Astrocyte (in vitro differentiated cells and primary cell): Measurements from ENCODE around the gene ARHGEF3. TPM values are rescaled to one million over a fixed set of nuclear protein-coding genes. Genes with fewer than 3 reads are reported as not detected.

Source experiments
- DNase-seq: peaks from one replicate; pipeline ENCODE4 v3.0.0-alpha.2; 2010; ENCODE audit warnings: low read depth
- FAIRE-seq: peaks from 2 replicates; lab custom pipeline; 2011; peaks lifted over from hg19 to GRCh38; lab: Jason Lieb, UNC
- H2AFZ ChIP-seq: 2 replicates; pipeline ENCODE4 v1.6.0; 2012; ENCODE audit warnings: low read depth, low read length, inconsistent platforms
- H3K27ac ChIP-seq: 2 replicates; pipeline ENCODE4 v1.5.1; 2011; ENCODE audit warnings: low read depth, low read length, inconsistent platforms
- H3K27me3 ChIP-seq: 2 replicates; pipeline ENCODE4 v1.6.0; 2011; ENCODE audit warnings: low read length, inconsistent platforms; ENCODE audit not compliant: insufficient read depth
- H3K36me3 ChIP-seq: 2 replicates; pipeline ENCODE4 v1.5.1; 2011; ENCODE audit warnings: low read length, inconsistent platforms; ENCODE audit not compliant: insufficient read depth
- H3K4me1 ChIP-seq: 2 replicates; pipeline ENCODE4 v1.5.1; 2011; ENCODE audit warnings: low read length, inconsistent platforms; ENCODE audit not compliant: insufficient read depth
- H3K4me2 ChIP-seq: 2 replicates; pipeline ENCODE4 v1.6.0; 2012; ENCODE audit warnings: low read length, inconsistent platforms
- H3K4me3 ChIP-seq: 2 replicates; pipeline ENCODE4 v1.5.1; 2011; ENCODE audit warnings: low read depth, mild to moderate bottlenecking, low read length, inconsistent platforms; ENCODE audit not compliant: insufficient read depth
- H3K79me2 ChIP-seq: 2 replicates; pipeline ENCODE4 v1.6.0; 2012; ENCODE audit warnings: mild to moderate bottlenecking, low read length, inconsistent platforms; ENCODE audit not compliant: insufficient read depth
- H3K9ac ChIP-seq: 2 replicates; pipeline ENCODE4 v1.6.0; 2012; ENCODE audit warnings: mild to moderate bottlenecking, low read length, inconsistent platforms
- H3K9me3 ChIP-seq: 2 replicates; pipeline ENCODE4 v1.5.1; 2012; ENCODE audit warnings: low read depth, mild to moderate bottlenecking, low read length, inconsistent platforms; ENCODE audit not compliant: insufficient read depth
- H4K20me1 ChIP-seq: 2 replicates; pipeline ENCODE4 v1.6.0; 2012; ENCODE audit warnings: low read length, inconsistent platforms; ENCODE audit not compliant: insufficient read depth
- H3K27ac Mint-ChIP-seq: one replicate; pipeline ENCODE4 v1.8.0; 2021; ENCODE audit warnings: mild to moderate bottlenecking, mixed read lengths; ENCODE audit not compliant: unreplicated experiment
- H3K27me3 Mint-ChIP-seq: one replicate; pipeline ENCODE4 v1.8.0; 2021; ENCODE audit warnings: low read depth, mixed read lengths; ENCODE audit not compliant: unreplicated experiment
- H3K36me3 Mint-ChIP-seq: one replicate; pipeline ENCODE4 v1.8.0; 2021; ENCODE audit warnings: low read depth, mixed read lengths; ENCODE audit not compliant: unreplicated experiment
- H3K4me1 Mint-ChIP-seq: one replicate; pipeline ENCODE4 v1.8.0; 2021; ENCODE audit warnings: low read depth, mixed read lengths; ENCODE audit not compliant: unreplicated experiment
- H3K4me3 Mint-ChIP-seq: one replicate; pipeline ENCODE4 v1.8.0; 2021; ENCODE audit warnings: mild to moderate bottlenecking, moderate library complexity, mixed read lengths; ENCODE audit not compliant: unreplicated experiment
- H3K9me3 Mint-ChIP-seq: one replicate; pipeline ENCODE4 v1.8.0; 2021; ENCODE audit warnings: mild to moderate bottlenecking, mixed read lengths; ENCODE audit not compliant: unreplicated experiment
- CTCF ChIP-seq: IDR thresholded peaks from 2 replicates; pipeline ENCODE4 v1.5.1; 2011; ENCODE audit warnings: low read depth, mild to moderate bottlenecking, inconsistent platforms, low read length, moderate library complexity; ENCODE audit not compliant: insufficient read depth
- EZH2 ChIP-seq: IDR thresholded peaks from 2 replicates; pipeline ENCODE4 v1.6.1; 2012; ENCODE audit warnings: mild to moderate bottlenecking, low read length, inconsistent platforms; ENCODE audit not compliant: insufficient read depth
- total RNA-seq: library from RNA; stranded (reverse); gene quantifications from 2 replicates; pipeline ENCODE4 v1.2.1, GENCODE V29; 2021

The ARHGEF3 gene
- total RNA-seq, 1 donor from 2014 or later: 14.9 TPM

DNA sequence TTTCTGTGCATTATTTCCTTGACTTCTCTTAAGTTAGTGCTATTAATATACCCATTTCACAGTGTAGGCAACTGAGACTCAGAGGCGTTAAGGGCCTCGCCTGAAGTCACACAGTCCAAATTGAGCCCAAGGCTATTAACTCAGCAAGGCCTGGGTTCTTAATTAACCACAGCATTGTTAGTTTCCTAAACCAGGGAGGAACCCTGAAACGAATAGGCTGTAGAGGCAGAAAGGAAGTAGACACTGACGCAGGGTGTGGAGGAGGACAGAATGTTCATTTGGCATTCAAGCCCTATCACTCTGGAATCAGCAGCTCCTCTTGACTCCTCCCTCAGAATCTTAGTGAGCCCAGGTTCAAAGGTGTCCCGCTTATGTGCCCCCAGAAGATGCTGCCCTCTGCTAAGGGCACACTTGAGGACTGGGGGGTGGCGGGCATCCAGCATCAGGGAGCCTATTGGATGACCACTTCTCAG, 13.9 kb downstream of the ARHGEF3 start:
- DNase-seq (no peak), FAIRE-seq (no peak)
- Histone ChIP-seq H3K79me2 (peaks cover 2% of the 10 kb centered on the region), H3K4me2 (no peak overlapping the region), H3K36me3 (no peaks in the 10 kb centered on the region), H3K27me3 (no peaks in the 10 kb centered on the region), H3K27ac (no peak overlapping the region), H2AFZ (no peak overlapping the region), H4K20me1 (peaks cover 6% of the 10 kb centered on the region), H3K9ac (no peak overlapping the region), H3K4me1 (peaks cover 16% of the 10 kb centered on the region), H3K9me3 (no peaks in the 10 kb centered on the region), H3K4me3 (no peak overlapping the region)
- no peaks in the 10 kb centered on the region for H3K9me3 Mint-ChIP-seq
- no peaks in the 10 kb centered on the region for H3K27me3 Mint-ChIP-seq
- TF ChIP-seq EZH2 (no peak), CTCF (no peak)
- H3K4me3 Mint-ChIP-seq: no peak overlapping the region
- H3K36me3 Mint-ChIP-seq: peaks cover 2% of the 10 kb centered on the region
- H3K27ac Mint-ChIP-seq: no peak overlapping the region
- peaks cover 18% of the 10 kb centered on the region for H3K4me1 Mint-ChIP-seq

- Mint-ChIP-seq H3K27ac (no peak overlapping the region), H3K36me3 (peaks cover 2% of the 10 kb centered on the region), H3K9me3 (no peaks in the 10 kb centered on the region), H3K4me3 (no peak overlapping the region), H3K27me3 (no peaks in the 10 kb centered on the region), H3K4me1 (peaks cover 19% of the 10 kb centered on the region)
- Histone ChIP-seq H3K27ac (no peak overlapping the region), H3K4me3 (no peak overlapping the region), H3K79me2 (peaks cover 2% of the 10 kb centered on the region), H3K9me3 (no peaks in the 10 kb centered on the region), H3K4me1 (peaks cover 16% of the 10 kb centered on the region), H2AFZ (no peak overlapping the region), H4K20me1 (peaks cover 6% of the 10 kb centered on the region), H3K9ac (no peak overlapping the region), H3K4me2 (no peak overlapping the region), H3K36me3 (no peaks in the 10 kb centered on the region), H3K27me3 (no peaks in the 10 kb centered on the region)
- DNase-seq (no peak), FAIRE-seq (no peak)
- TF ChIP-seq EZH2 (no peak), CTCF (no peak)
Measured at GRCh38 chr3:56787258-56787775, 14.4 kb downstream of the ARHGEF3 start.

DNA sequence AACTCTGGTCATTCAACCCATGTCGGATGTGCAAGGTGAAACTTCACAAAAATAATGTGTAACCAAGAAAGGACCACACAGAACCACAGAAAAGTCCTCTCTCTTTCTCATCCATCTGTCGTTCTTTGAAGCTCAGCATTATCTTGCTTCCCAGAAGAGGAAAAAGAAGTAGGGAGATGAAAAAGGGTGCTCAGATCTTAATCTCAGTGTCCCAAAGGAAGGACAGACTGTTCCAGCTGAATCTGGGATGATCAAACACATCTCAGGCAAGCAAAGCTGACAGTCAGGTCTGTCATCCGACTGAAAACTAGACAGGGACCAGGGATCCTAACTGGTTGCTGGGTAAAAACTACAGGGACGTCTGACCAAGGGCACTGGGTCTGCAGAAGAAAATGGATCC, 16.2 kb downstream of the ARHGEF3 start:
- peaks cover 19% of the 10 kb centered on the region for H3K4me1 Mint-ChIP-seq
- Histone ChIP-seq H3K79me2 (peaks cover 2% of the 10 kb centered on the region), H3K9ac (no peak overlapping the region), H3K36me3 (no peaks in the 10 kb centered on the region), H4K20me1 (peaks cover 6% of the 10 kb centered on the region), H3K27ac (no peak overlapping the region), H2AFZ (no peak overlapping the region), H3K4me3 (no peak overlapping the region), H3K4me1 (peaks cover 16% of the 10 kb centered on the region), H3K4me2 (no peak overlapping the region), H3K27me3 (no peaks in the 10 kb centered on the region), H3K9me3 (no peaks in the 10 kb centered on the region)
- no peak for FAIRE-seq
- no peak for TF ChIP-seq EZH2
- TF ChIP-seq CTCF: no peak
- no peaks in the 10 kb centered on the region for H3K9me3 Mint-ChIP-seq
- DNase-seq: no peak
- no peaks in the 10 kb centered on the region for H3K27me3 Mint-ChIP-seq
- peaks cover 2% of the 10 kb centered on the region for H3K36me3 Mint-ChIP-seq
- H3K4me3 Mint-ChIP-seq: no peak overlapping the region
- no peak overlapping the region for H3K27ac Mint-ChIP-seq
